Stimulated activated CD8-positive, alpha-beta memory T cell treated with anti-CD3 and anti-CD28 coated beads, Interleukin-7, amount 100 ng/mL, for 1 hour (primary cell): ENCODE data around the gene BNC2.

ENCODE experiments used
- DNase-seq, 2 donors: peaks; one replicate each; pipeline ENCODE4 v3.0.0-alpha.2; 2020; ENCODE audit warnings: low read depth in 2 of 2

BNC2 gene

DNA sequence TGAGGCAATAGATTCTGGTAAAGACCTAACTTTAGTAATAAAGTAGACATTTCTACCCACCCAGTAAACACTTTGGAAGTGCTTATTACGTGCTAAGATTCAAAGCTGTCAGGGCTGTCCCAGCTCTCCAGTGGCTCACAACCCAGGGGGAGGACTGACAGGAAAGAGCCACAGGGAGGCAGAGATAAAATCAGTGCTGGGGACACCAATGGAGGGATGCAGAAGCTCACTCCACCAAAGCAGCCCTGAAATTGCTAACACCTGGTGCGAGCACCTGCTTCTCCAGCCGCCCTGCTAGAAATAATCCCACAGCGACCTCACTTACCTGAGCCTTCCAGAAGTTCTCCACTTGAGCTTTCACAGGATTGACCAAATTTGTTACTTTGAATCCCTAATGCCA lies 501.0 kb downstream of the BNC2 start:
- DNase-seq: no peak

DNA sequence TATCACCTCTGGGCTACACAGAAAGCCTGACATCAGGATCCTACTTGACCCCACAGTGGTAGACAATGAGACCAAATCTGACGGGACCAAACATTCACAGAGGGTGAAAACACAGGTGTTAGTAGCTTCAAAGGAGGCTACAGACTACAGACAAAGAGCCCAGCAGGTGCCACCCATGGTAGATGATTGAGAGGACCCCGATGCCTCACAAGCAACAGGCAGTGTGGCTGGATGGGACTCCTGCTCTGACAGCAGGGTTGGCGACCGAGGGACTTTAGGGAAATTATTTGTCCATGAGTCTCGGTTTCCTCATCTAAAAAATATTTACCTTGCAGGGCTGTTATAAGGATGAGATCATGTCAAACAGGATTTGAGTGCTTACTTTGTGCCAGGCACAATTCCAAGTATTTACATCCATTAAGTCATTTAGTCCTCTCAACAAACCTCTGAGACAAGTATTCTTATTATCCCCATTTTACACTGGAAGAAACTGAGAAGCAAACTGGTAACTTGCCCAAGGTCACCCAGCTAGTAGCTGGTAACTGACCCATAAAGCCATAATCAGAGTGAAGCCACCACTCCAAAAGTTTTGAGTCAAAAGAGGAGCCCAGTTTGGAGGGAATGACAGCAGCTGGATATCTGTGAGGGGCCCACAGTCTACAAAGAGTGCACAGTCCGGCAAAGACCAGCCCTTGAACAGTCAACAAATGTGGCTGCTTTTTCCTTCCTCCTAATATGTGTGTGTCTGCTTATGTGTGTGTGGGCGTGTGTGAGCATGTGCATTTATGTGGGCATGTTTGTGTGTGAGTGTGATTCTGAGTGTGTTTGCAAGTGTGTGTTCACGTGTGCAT lies 502.0 kb downstream of the BNC2 start:
- no peak for DNase-seq

DNA sequence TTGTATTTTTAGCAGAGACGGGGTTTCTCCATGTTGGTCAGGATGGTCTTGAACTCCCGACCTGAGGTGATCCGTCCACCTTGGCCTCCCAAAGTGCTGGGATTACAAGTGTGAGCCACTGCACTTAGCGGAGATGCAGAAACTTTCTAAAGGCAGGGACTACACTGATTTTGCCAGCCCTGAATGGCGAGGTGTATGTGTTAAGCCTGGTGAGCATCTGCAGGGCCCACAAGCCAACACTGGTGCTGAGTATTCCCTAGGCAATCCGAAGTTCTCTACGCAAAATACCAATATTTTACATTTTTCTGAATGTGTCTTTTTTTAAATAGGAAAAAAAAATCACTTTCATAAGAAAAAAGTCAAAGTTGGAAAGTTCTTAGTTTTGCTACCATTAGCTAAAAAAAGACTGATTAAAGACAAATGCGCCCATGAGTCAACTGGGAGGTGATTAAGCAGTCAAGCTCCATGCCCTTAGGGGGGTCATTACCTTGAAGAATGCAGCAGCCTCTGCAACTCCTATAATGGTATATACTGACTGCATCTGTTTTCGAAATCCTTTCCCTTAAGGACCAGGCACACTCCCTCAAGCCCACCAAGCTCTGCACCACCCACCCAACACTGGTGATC lies 502.8 kb downstream of the BNC2 start:
- no peak for DNase-seq

DNA sequence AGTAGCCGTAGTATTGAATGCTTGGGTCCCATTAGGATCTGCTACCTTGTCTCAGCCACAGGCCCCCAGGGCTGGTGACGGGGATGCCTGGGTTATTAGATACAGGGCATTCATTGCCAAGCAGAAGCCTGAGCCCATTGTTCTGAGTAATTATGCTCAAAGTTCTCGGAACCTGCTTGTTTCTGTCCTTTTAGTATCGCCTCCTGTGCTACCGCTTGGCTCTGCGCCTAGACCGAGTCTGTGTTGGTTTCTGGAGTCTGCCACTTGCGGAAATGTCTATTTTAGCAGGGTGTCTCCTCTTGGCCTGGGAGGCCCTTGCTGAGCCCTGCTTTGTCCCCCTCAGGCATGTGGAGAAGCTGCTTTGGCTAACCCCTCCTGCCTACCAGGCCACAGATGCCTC lies 506.1 kb downstream of the BNC2 start:
- DNase-seq: no peak

DNA sequence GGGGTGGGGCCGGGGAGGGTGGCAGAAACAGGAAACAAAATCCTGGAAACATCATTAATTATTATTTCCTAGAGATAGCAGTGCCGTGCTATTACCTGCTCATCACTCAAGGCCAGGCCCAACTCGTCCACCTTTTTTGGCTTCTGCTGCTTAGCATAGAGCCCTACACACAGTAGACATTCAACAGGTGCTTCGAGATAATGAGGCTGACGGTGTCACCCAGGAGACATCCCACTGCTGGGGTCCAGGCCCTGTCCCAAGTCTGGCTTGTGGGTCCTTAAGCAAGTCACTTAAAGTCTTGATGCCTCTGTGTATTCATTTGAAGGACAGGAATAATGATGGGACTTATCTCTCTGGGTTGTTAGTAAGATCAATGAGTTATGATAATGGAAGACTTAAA lies 506.6 kb downstream of the BNC2 start:
- DNase-seq: no peak

DNA sequence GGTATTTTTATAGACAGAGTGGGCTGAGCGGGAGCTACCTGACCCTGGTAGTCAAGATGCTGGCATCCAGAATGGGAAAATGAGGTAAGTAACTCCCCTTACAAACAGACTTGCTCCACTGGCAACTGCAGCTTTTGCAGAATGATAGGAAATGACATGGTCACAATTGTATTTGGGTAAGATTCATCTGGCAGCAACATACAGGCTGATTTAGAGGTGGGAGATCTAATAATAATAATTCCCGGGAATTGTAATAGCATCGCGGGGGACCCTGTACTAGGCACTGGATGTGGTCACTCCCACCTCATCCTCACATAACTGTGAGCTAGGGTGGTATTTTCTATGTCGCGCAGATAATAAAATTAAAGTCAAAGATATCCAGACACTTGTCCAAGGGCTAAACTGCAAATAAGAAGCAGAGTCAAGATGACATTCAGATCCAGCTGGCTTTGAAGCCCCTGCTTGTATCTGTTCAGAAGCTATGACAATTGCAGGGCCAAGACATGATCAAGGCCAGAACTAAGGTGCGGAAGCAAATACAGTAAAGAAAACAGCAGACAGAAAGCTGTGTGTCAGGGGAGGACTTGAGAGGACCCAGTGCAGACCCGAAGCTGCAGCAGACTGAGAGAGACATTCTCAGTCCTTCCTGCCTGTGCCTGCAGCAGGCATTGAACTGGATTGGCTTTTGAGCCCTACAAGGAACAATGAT lies 507.2 kb downstream of the BNC2 start:
- DNase-seq: no peak

DNA sequence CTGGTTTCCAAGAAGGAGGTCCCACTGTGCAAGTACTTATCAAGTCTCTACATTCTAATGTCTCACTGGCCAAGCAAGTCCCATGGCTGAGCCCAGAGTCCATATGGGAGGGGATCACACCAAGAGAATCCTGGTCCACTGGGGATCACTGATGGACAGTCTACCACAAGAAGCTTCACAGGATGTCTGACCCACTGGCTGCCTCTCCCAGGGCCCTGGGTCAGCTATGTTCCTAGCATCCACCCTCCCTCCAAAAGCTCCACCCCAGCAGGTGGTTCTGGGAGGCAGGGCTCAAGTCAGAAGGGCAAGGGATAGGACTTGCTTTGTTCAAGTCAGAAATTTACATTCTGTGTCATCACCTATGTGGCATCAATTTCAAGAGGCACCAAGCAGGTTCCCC lies 508.5 kb downstream of the BNC2 start:
- DNase-seq: no peak

DNA sequence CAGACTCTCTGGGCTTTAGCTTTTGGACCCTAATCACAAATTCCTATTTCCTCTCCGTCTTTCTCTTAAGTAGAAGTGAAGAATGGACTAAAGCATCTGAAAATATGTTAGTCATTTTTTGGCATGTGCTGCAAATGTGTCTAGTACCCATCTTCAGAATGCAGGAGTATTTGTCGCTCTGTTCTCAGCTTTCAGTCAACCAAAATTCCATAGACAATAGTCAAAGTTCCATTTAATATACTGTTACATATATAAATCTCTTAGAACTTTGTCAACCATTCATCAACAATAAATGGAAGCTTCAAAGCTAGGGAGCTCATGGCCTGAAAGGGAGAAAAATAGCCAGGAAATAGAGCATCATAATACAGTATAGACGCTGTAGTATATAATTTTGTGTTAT lies 509.4 kb downstream of the BNC2 start:
- DNase-seq: no peak

DNA sequence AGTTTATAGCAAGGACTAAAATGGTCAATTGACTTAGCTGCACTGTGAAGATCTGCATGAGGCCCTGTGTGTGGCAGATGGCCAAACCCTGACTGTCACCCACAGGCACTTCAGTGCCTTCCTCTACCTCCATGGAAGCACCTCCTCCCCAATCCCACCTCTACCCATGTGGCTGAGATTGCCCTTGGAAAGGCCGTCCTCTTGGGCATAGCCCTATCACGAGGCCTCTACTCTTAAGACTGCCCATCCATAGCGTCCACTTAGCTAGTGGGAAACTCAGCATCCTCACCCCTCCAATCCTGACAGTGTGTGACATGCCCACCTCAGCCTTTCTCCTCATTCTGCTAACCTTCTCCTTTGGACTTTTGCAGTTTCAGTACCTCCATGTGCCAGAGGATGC lies 510.2 kb downstream of the BNC2 start:
- no peak for DNase-seq
